Activated CD4-positive, alpha-beta memory T cell treated with anti-CD3 and anti-CD28 coated beads for 36 hours (primary cell): ENCODE results near the gene PRMT2. TPM values are rescaled to one million over a fixed set of nuclear protein-coding genes. Genes with fewer than 3 reads are reported as not detected.

Source experiments
- CTCF ChIA-PET: fragments of 350-600 bp; sonication (Branson Sonifier 250); formaldehyde crosslinking; loops from one replicate; lab custom pipeline; 2021; ENCODE audit warnings: antibody characterized with exemption, inconsistent platforms; lab: Charles Lee
- POLR2A ChIA-PET: fragments of 350-600 bp; sonication (Branson Sonifier 250); formaldehyde crosslinking; loops from one replicate; lab custom pipeline; 2021; ENCODE audit warnings: antibody characterized with exemption; lab: Charles Lee
- DNase-seq: peaks from one replicate; pipeline ENCODE4 v3.0.0-alpha.2; 2020
- H3K27ac Mint-ChIP-seq: one replicate; pipeline ENCODE4 v1.8.0; 2021; ENCODE audit warnings: mixed read lengths
- H3K27me3 Mint-ChIP-seq: one replicate; pipeline ENCODE4 v1.8.0; 2021; ENCODE audit warnings: mixed read lengths
- H3K36me3 Mint-ChIP-seq: one replicate; pipeline ENCODE4 v1.8.0; 2021; ENCODE audit warnings: mixed read lengths
- H3K4me1 Mint-ChIP-seq: one replicate; pipeline ENCODE4 v1.8.0; 2021; ENCODE audit warnings: low read depth, mixed read lengths
- H3K4me3 Mint-ChIP-seq: one replicate; pipeline ENCODE4 v1.8.0; 2021; ENCODE audit warnings: mild to moderate bottlenecking, mixed read lengths
- H3K9me3 Mint-ChIP-seq: one replicate; pipeline ENCODE4 v1.8.0; 2021; ENCODE audit warnings: mixed read lengths
- intact Hi-C: fragments of 100-400 bp; cut with micrococcal nuclease; formaldehyde crosslinking; loops from one replicate; pipeline ENCODE4 v1.15.1; 2023
- total RNA-seq, 2 experiments: library from RNA; stranded (reverse); gene quantifications; one replicate each; pipeline ENCODE4 v1.2.3, GENCODE V29; 2021

PRMT2 gene
- total RNA-seq: 10 to 100 TPM; 85.4 to 90.7 TPM

DNA sequence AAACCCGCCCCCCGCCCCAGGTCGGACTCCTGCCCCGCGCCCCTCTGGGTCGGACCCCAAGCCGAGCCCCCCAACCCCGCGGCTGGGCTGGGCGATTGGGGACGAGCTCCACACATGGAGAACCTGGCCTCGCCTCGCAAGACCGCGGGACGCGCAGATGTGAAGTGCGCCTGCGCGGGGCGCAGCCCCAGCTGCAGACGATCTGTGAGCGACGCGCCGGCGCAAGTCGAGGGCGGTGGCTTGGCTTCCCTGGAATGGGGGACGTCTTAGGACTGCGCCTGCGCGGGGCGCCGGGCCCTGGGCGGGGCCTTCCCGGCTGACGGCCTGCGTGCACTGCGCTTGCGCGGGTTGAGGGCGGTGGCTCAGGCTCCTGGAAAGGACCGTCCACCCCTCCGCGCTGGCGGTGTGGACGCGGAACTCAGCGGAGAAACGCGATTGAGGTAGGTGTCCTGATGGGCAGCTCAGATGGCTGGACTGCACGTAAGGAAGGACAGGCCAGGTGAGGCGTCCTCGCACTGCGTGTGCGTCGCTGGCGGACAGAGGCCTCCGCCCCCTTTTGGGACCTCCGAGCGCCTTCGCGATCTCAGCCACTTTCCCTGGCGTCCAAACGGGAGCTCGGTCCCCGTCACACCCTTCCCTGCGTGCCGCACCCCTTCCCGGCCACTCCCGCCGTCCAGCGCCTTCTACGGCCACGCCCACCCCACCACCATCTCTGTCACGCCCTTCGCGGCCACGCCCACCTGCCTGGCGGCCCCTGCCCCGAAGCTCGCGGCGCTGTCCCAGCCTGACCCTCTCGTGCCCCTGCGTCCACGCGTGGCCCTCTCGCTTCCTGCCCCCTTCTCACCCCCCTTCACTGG, at the start of gene PRMT2:
Gene PRMT2, plus strand, starts transcription at position 351 of the 857 bp plus-strand sequence. CDS start 1,278 bp downstream, outside the sequence.
- intact Hi-C loops: loop anchor here (1.0 to 2.0 kb wide), 2 partner anchors 15 to 177 kb away; partner anchors contain the start of gene DIP2A
- peaks cover 58% of the 10 kb centered on the region for H3K4me1 Mint-ChIP-seq
- H3K27ac Mint-ChIP-seq: peak within 1 kb of the TSS; percentile 86
- no peaks in the 10 kb centered on the region for H3K9me3 Mint-ChIP-seq
- DNase-seq: peak; percentile 98
- peak within 1 kb of the TSS; percentile 90 for H3K4me3 Mint-ChIP-seq
- CTCF ChIA-PET: interaction anchor here (0.8 to 1.0 kb wide), 2 partner anchors 14 to 79 kb away, joined by 3 to 4 read pairs; no protein-coding TSS in a partner anchor
- H3K36me3 Mint-ChIP-seq: peaks cover 10% of the 10 kb centered on the region
- POLR2A ChIA-PET: interaction anchor here (1.2 to 1.7 kb wide), 4 partner anchors 32 to 176 kb away, joined by 3 to 7 read pairs (median 4); no protein-coding TSS in a partner anchor
- H3K27me3 Mint-ChIP-seq: no peaks in the 10 kb centered on the region

DNA sequence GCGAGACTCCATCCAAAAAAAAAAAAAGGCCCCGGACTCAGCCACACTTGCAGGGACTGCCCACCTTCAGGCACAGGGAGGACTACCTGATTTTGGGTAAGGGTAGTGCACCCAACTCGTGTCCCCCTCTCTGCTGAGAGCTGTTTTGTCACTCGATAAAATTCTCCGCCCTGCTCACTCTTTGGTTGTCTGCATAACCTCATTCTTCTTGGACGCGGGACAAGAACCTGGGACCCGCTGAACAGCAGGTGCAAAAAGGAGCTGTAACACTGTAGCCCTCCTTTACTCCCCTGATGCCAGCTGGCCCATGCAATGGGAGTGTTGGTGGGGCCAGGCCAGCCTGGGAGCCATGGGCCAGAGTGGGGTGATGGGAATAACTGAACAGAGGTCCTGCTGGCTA, 41.2 kb upstream of the PRMT2 start:
- no peak overlapping the region for H3K4me3 Mint-ChIP-seq
- no peak for DNase-seq
- H3K36me3 Mint-ChIP-seq: peaks cover 2% of the 10 kb centered on the region
- no peak overlapping the region for H3K27ac Mint-ChIP-seq
- intact Hi-C loops: no loop called here
- POLR2A ChIA-PET: no interaction called here
- peaks cover 43% of the 10 kb centered on the region for H3K9me3 Mint-ChIP-seq
- H3K4me1 Mint-ChIP-seq: no peaks in the 10 kb centered on the region
- CTCF ChIA-PET: no interaction called here
- no peaks in the 10 kb centered on the region for H3K27me3 Mint-ChIP-seq

DNA sequence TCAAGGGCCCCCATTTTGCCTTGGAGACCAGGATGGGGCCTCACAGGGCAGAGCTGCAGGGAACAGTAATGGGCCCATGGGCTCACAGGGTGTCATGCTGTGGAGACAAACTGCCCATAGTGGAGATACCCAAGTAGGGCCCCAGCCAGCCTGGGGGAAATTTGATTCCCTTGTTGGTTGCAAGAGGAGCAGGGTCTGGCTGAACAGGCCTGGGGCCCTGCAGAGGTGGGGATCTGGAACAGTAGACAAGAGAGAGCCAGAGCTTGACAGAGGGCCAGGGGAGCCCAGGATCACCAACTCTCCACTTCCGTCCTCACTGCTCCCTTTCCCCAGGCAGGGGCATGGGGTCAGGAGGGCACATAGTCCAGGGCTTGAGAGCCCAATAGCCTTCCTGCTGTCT, 39.3 kb upstream of the PRMT2 start:
- ChIA-PET POLR2A (no interaction called here), CTCF (interaction anchor here (1.0 kb wide), 1 partner anchor 24 kb away, joined by 3 read pairs; no protein-coding TSS in a partner anchor)
- Mint-ChIP-seq H3K4me1 (no peaks in the 10 kb centered on the region), H3K27me3 (no peaks in the 10 kb centered on the region), H3K4me3 (no peak overlapping the region), H3K36me3 (peaks cover 2% of the 10 kb centered on the region), H3K9me3 (peaks cover 27% of the 10 kb centered on the region), H3K27ac (no peak overlapping the region)
- intact Hi-C loops: no loop called here
- no peak for DNase-seq

DNA sequence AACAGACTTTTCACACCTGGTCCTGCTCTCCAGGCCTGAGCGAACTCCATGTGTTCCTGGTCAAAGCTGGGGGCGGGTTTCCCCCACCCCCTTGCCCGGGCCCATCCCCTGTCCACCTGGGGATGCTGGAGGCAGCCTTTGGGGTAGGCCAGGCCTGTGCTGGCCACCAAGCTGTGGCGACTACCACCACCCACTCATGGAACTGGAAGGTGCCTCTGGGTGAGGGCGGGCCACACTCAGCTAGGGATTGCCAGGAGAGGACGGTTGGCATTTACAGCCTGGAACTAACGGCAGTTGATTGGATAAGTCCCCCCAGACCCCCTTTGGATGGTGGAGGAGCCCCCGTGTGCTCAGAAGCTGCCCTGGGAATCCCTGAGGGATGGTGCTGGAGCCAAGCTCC, 38.4 kb upstream of the PRMT2 start:
- Mint-ChIP-seq H3K36me3 (peaks cover 2% of the 10 kb centered on the region), H3K4me3 (no peak overlapping the region), H3K9me3 (peaks cover 19% of the 10 kb centered on the region), H3K27me3 (no peaks in the 10 kb centered on the region), H3K27ac (no peak overlapping the region), H3K4me1 (no peaks in the 10 kb centered on the region)
- intact Hi-C loops: no loop called here
- ChIA-PET CTCF (interaction anchor here (1.0 kb wide), 1 partner anchor 25 kb away, joined by 3 read pairs; no protein-coding TSS in a partner anchor), POLR2A (no interaction called here)
- no peak for DNase-seq

DNA sequence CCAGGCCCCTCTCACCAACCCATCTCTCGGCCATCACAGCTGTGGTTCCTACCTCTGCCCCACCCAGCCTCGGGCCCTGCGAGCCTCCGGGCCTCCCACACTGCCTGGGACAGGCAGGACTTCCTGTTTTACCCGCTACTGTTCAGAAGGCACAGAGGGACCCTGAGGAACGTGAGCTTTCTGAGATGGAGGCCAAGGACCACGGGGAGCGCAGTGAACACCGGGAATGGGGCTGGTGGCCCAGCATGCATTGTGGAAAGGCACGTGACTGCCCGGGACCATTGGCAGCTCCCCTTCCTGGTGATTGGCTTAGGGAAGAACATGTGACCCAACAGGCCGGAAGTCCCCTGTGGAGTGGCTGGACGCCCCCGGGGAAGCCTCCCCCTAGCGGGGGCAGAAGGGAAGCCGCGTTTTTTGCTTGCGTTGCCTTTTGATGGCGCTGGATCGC, 37.6 kb upstream of the PRMT2 start:
- intact Hi-C loops: no loop called here
- H3K27ac Mint-ChIP-seq: no peak overlapping the region
- H3K4me3 Mint-ChIP-seq: no peak overlapping the region
- H3K27me3 Mint-ChIP-seq: no peaks in the 10 kb centered on the region
- H3K36me3 Mint-ChIP-seq: peaks cover 1% of the 10 kb centered on the region
- no peaks in the 10 kb centered on the region for H3K4me1 Mint-ChIP-seq
- ChIA-PET CTCF (no interaction called here), POLR2A (no interaction called here)
- peaks cover 15% of the 10 kb centered on the region for H3K9me3 Mint-ChIP-seq
- no peak for DNase-seq

DNA sequence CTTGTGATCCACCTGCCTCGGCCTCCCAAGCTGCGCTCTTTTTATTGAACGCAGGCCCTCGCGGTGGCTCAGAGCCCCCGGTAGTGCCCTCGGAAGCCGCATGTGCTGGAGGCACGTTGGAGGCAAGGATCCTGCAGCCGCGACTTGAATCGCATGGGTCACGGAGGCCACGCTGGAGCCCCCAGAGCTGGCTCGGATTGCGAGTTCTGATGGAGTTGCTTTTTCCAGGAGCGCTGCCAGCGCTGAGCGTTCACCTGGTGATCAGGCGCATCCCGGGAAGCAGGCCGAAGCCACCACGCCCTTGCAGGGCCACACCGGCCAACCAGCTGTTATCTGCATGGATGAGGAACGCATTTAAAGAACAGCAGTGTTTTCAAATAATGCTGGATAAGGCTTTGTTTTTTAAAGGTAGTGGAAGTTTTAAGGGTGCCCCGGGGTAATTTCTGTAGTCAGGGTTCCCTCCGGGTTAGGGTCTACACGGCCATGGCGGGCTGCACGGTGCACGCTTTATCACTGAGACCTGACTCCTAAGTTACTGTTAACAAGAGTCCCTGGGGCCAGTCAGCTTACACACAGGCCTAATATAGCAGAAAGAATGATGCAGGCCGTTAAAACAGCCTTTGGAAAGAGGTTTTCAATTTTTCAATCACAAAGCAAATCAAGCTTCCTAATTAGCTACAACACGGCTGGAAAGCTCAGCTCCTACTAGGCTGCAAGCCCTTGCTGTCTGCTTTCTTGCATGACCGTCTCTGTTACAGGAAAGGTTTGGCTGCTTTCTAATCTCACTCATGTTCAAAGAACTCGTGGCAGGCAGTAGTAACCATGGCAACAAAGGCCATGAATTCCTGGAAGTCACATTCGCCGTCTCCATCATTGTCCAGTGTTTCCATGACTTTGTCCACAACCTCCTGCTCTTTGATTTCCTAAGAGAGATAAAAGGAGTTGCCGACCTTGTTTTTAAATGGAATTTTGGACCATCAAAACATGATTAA, 36.6 kb upstream of the PRMT2 start:
- CTCF ChIA-PET: no interaction called here
- no peaks in the 10 kb centered on the region for H3K36me3 Mint-ChIP-seq

DNA sequence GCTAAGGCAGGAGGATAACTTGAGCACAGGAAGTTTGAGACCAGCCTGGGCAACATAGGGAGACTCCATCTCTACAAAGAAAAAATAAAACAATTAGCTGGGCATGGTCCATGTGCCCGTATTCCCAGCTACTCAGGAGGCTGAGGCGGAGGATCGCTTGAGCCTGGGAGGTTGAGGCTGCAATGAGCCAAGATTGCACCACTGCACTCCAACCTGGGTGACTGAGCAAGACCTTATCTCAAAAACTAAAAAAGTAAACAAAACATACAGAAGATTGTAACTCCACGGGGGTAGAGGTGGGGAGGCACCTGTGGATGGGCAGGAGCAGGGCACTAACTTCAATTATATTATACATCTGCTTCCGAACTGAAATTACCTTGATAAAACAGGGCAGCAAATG, 35.2 kb upstream of the PRMT2 start:
- H3K9me3 Mint-ChIP-seq: no peaks in the 10 kb centered on the region
- intact Hi-C loops: no loop called here
- ChIA-PET CTCF (no interaction called here), POLR2A (no interaction called here)
- no peaks in the 10 kb centered on the region for H3K36me3 Mint-ChIP-seq
- DNase-seq: no peak
- peaks cover 6% of the 10 kb centered on the region for H3K4me1 Mint-ChIP-seq
- no peak overlapping the region for H3K27ac Mint-ChIP-seq
- H3K27me3 Mint-ChIP-seq: no peaks in the 10 kb centered on the region
- no peak overlapping the region for H3K4me3 Mint-ChIP-seq

More for the DNA sequence above, 36.6 kb upstream of the PRMT2 start:
- POLR2A ChIA-PET: no interaction called here
- intact Hi-C loops: no loop called here
- H3K4me1 Mint-ChIP-seq: no peaks in the 10 kb centered on the region
- peaks cover 7% of the 10 kb centered on the region for H3K9me3 Mint-ChIP-seq
- H3K4me3 Mint-ChIP-seq: no peak overlapping the region
- DNase-seq: no peak
- no peaks in the 10 kb centered on the region for H3K27me3 Mint-ChIP-seq
- H3K27ac Mint-ChIP-seq: no peak overlapping the region

DNA sequence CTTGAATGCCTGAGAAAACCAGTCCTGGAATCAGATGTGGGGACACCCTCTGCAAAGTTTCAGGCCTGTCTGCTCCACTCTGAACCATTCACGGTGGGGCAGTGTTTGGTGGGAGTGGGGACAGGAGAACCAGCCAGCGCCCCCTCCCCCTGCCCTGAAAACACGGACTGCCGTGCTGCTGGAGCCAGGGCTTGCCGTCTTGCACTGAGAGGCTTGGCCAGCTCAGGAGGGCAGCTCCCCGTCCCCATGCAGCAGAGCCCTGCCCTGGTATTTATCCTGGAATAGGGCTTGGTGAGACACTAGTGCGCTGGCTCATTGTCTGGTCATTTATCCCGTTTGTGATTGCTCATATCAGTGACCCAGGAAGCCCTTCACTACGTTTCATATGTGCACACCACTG, 34.5 kb upstream of the PRMT2 start:
- POLR2A ChIA-PET: no interaction called here
- H3K4me3 Mint-ChIP-seq: no peak overlapping the region
- CTCF ChIA-PET: no interaction called here

DNA sequence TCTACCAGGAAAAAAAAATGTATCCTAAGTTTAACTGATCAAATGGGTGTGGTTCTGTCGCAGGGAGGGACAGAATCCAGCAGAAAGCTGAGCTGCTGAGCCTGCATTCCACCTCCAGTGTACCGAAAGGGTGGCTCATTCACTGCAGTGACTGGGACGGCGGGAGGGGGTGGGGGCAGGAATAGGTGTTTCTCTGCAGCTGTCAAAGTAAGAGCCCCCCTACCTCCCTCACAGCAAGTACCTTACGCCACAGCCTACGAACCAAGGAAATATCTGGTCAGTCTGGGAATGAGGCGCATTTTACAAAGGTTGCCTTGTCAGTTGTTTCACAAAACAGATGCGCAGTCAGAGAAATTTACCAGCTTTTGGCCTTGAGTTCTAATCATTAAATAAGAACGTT, 32.2 kb upstream of the PRMT2 start:
- no peak overlapping the region for H3K27ac Mint-ChIP-seq
- no peak overlapping the region for H3K4me3 Mint-ChIP-seq
- intact Hi-C loops: no loop called here
- H3K4me1 Mint-ChIP-seq: peaks cover 24% of the 10 kb centered on the region
- POLR2A ChIA-PET: no interaction called here
- no peak for DNase-seq
- H3K36me3 Mint-ChIP-seq: no peaks in the 10 kb centered on the region
- no peaks in the 10 kb centered on the region for H3K27me3 Mint-ChIP-seq
- CTCF ChIA-PET: no interaction called here
- H3K9me3 Mint-ChIP-seq: no peaks in the 10 kb centered on the region

More for the DNA sequence above, 34.5 kb upstream of the PRMT2 start:
- H3K27me3 Mint-ChIP-seq: no peaks in the 10 kb centered on the region
- H3K27ac Mint-ChIP-seq: no peak overlapping the region
- H3K4me1 Mint-ChIP-seq: peaks cover 13% of the 10 kb centered on the region
- no peak for DNase-seq
- intact Hi-C loops: no loop called here
- no peaks in the 10 kb centered on the region for H3K9me3 Mint-ChIP-seq
- no peaks in the 10 kb centered on the region for H3K36me3 Mint-ChIP-seq

DNA sequence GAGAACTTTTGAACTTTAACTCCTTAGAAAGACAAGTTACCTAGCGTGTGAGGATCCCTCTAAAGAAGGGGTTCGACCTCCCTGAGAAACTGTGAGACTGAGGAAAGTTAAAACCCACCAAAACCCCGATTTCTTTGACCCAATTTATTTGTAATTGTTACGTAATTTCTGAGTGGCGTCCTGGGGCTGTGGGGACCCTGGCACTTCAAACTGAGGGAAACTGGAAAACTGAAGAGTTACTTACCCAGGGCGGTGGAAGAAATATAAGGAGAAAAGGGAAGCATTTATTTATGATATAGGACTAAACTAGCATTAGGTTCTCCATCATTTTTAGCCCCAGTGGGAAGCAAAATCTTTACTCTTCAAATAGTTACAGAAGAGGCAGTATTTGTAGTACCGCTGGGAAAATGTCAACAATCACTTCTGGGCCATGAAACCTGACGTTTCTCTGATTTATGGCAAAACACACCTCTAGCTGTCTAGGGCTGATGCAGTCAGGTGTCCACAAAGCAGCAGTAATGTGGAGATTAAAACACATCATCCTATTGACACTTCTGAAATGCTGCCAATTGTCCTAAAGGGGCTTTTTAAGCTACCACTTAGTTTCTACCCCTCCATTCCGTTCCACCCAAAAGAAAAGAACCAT, 31.0 kb upstream of the PRMT2 start:
- Mint-ChIP-seq H3K27me3 (no peaks in the 10 kb centered on the region), H3K27ac (no peak overlapping the region), H3K36me3 (no peaks in the 10 kb centered on the region), H3K4me1 (peaks cover 24% of the 10 kb centered on the region), H3K9me3 (no peaks in the 10 kb centered on the region), H3K4me3 (no peak overlapping the region)
- DNase-seq: no peak
- intact Hi-C loops: no loop called here
- ChIA-PET CTCF (no interaction called here), POLR2A (no interaction called here)

DNA sequence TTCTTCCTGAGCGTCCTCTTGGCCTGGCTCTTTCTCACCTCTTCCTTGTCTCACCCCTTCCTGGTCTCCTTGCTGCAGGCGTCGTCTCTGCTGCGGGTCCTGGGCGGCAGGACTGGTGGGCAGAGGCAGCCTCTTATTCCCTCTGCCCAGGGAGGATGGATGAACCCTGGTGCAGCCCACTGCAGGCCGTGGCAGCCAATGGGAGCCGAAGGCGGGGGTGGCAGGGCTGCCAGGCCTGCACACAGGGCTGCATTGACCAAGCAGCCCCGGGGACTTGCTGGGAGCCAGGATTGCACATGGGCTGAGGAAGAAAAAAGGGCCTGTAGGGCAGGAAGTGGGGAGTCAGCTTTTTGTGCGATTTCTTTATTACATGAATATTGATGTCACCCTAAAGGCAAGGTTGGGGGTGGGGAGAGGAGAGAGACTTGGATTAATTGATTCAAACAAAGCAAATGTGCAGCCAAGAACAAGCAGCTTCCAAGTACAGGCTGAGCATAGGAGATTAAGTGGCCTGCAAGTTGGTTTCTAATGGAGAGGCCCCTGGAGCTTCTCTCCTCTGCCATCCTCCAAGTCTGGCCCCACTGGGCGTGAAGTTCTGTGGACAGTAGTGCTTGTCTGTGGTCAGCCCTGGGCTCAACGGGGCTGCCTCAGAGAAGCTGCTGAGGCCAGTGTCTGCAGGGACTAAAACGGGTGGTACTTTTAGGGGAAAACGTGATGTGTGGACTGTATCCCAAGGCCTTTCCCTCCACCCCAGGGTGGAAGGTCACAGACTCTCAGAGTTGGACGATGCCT, 30.3 kb upstream of the PRMT2 start, which contains the start of gene S100B:
Gene S100B, minus strand, starts transcription at position 108 of the 792 bp plus-strand sequence. CDS start 2,667 bp downstream, outside the sequence.
- POLR2A ChIA-PET: no interaction called here
- Mint-ChIP-seq H3K4me1 (peaks cover 24% of the 10 kb centered on the region), H3K4me3 (no peak within 1 kb of the TSS), H3K36me3 (no peaks in the 10 kb centered on the region), H3K27me3 (no peaks in the 10 kb centered on the region), H3K9me3 (no peaks in the 10 kb centered on the region), H3K27ac (peak within 1 kb of the TSS; percentile 25)
- CTCF ChIA-PET: no interaction called here
- no peak for DNase-seq
- intact Hi-C loops: no loop called here
